GM12801 (cell line): ENCODE measurements around the gene MFAP3.

Experiments used
- CTCF ChIP-seq: IDR thresholded peaks from one replicate; pipeline ENCODE4 v1.5.1; 2011; ENCODE audit warnings: control low read depth; ENCODE audit not compliant: insufficient read length; ENCODE audit errors: extremely low read depth

Gene MFAP3

DNA sequence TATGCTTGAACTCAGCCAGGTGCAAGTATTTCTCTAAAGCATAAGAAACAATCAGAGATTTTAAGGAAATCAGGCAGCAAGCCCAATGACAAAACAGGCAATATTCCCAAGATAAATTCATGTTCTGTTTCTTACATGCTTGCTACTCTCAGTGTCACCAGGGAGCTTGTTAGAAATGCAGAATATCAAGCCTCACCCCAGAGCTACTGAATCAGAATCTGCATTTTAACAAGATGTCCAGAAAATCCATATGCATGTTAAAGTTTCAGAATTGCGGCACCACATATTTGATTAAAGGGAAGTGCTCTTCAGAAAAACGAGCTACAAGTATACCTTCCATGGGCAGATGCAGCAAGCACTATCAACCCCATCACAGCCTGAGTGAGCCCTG, 54.4 kb downstream of the MFAP3 start:
- no peak for TF ChIP-seq CTCF

DNA sequence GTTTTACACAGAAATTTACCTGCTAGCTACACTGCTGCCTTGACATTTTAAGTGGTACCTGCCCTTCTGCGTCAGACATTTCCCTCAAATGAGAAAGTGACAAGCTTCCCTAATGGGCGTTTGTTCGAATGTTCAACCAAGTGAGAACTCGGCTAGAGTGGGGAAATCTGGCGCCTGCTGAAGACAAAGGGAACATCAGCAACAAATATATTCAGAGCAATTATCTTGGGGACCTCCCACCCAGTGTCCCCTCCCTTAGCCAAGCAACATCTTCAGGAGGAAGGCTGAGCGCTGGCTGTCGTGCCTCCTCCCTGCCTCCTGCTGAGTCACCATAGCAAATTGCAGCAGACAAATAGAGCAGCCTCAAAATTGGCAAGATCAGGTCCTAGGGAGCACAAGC, 57.1 kb downstream of the MFAP3 start:
- no peak for TF ChIP-seq CTCF

GRCh38 chr5:154097031-154097430, 58.3 kb downstream of the MFAP3 start:
- TF ChIP-seq CTCF, result no peak

DNA sequence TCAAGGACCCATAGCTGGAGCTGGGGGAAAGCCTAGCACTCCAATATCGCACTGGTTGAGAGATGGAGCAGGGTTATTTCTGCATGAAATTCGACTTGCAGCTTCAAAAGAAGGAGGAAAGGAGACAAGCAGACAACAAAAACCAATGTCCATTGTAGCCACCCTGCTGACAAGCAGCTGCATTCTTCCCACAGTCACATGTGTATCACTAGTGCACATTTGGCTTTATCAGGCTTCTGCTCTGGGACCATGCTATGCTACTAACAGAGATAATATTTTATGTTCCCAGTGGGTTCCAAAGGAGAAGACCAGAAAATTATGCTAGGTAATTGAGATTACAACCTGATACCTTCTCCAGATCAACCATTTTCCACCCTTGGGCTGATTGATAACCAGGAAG, 59.7 kb downstream of the MFAP3 start:
- TF ChIP-seq CTCF, result no peak

DNA sequence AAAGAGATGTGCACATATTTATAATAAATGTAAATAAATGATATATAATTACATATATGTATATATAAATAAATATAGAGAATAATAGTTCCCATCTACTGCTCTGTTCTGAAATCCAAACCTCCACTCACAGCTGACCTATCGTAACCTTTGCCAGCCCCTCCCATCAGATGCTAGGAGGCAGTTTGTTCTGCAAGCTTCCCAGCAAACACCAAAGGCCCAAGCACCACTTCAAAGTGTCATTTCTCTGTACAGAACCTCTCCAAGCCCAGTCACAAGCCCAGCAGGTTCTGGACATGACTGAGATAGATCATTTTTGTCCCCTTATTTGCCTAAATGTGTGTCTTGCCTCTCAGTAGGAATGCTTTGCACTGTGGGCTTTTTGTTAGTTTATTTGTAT, 62.4 kb downstream of the MFAP3 start:
- no peak for TF ChIP-seq CTCF

- no peak for TF ChIP-seq CTCF
These were observed 64.5 kb downstream of the MFAP3 start for GRCh38 chr5:154103233-154103632.
